ENCODE data around the gene CTNNA2. TPM values are rescaled to one million over a fixed set of nuclear protein-coding genes. Genes with fewer than 3 reads are reported as not detected.
A peak's percentile ranks its signal among the peaks of the same experiment; 100 is the strongest.

Gene CTNNA2
- total RNA-seq, 6 donors from 2014 or later, result not detected

GRCh38 chr2:80329491-80329890, 816.6 kb downstream of the CTNNA2 start:
- H3K4me1 ChIP-seq, result no peaks in the 10 kb centered on the region
- 75 to 89% methylated on average over 5 of the region's 5 CpGs for WGBS, 2 donors
- no peaks in the 10 kb centered on the region for H3K9me3 ChIP-seq
- no peaks in the 10 kb centered on the region for H3K36me3 ChIP-seq
- ATAC-seq (ENCODE audit: low FRiP score in 2 of 2), result no peak
- no peak overlapping the region for H3K4me3 ChIP-seq
- DNase-seq, result no peak
- TF ChIP-seq CTCF (IDR thresholded peaks at IDR 0.05) (no peak), POLR2AphosphoS5 (IDR thresholded peaks at IDR 0.05) (no peak), POLR2A (IDR thresholded peaks at IDR 0.05) (no peak), EP300 (IDR thresholded peaks at IDR 0.05) (no peak)
- H3K27me3 ChIP-seq, result no peaks in the 10 kb centered on the region
- H3K27ac ChIP-seq, result no peak overlapping the region

- ATAC-seq (ENCODE audit: low FRiP score in 2 of 2) (no peak), DNase-seq (no peak)
- no peaks in the 10 kb centered on the region for H3K36me3 ChIP-seq
- no peak overlapping the region for H3K4me3 ChIP-seq
- H3K27me3 ChIP-seq, result no peaks in the 10 kb centered on the region
- no peaks in the 10 kb centered on the region for H3K9me3 ChIP-seq
- no peaks in the 10 kb centered on the region for H3K4me1 ChIP-seq
- H3K27ac ChIP-seq, result no peak overlapping the region
- 77 to 85% methylated on average over 14 of the region's 14 CpGs for WGBS, 2 donors
- no peak for TF ChIP-seq EP300 (IDR thresholded peaks at IDR 0.05)
- no peak for TF ChIP-seq POLR2A (IDR thresholded peaks at IDR 0.05)
- no peak for TF ChIP-seq POLR2AphosphoS5 (IDR thresholded peaks at IDR 0.05)
- TF ChIP-seq CTCF (IDR thresholded peaks at IDR 0.05), result no peak
These were observed 817.9 kb downstream of the CTNNA2 start for GRCh38 chr2:80330527-80331450.

- Histone ChIP-seq H3K27me3 (no peaks in the 10 kb centered on the region), H3K27ac (no peak overlapping the region), H3K9me3 (no peaks in the 10 kb centered on the region), H3K4me1 (no peaks in the 10 kb centered on the region), H3K36me3 (no peaks in the 10 kb centered on the region), H3K4me3 (no peak overlapping the region)
- DNase-seq (peak in 1 of 2 donors; percentile 9), ATAC-seq (ENCODE audit: low FRiP score in 2 of 2) (no peak)
- 82 to 93% methylated on average over 2 to 5 of the region's 5 CpGs for WGBS, 2 donors
- no peak for TF ChIP-seq EP300 (IDR thresholded peaks at IDR 0.05)
- no peak for TF ChIP-seq POLR2AphosphoS5 (IDR thresholded peaks at IDR 0.05)
- TF ChIP-seq CTCF (IDR thresholded peaks at IDR 0.05), result no peak
- no peak for TF ChIP-seq POLR2A (IDR thresholded peaks at IDR 0.05)
These were observed 821.0 kb downstream of the CTNNA2 start for GRCh38 chr2:80333886-80334285.

GRCh38 chr2:80335411-80335810, 822.6 kb downstream of the CTNNA2 start:
- no peaks in the 10 kb centered on the region for H3K36me3 ChIP-seq
- H3K9me3 ChIP-seq, result no peaks in the 10 kb centered on the region
- no peaks in the 10 kb centered on the region for H3K27me3 ChIP-seq
- 79 to 90% methylated on average over 1 of the region's 1 CpG for WGBS, 2 donors
- ATAC-seq (ENCODE audit: low FRiP score in 2 of 2) (no peak), DNase-seq (no peak)
- no peak overlapping the region for H3K27ac ChIP-seq
- H3K4me3 ChIP-seq, result no peak overlapping the region
- no peak for TF ChIP-seq EP300 (IDR thresholded peaks at IDR 0.05)
- no peak for TF ChIP-seq POLR2AphosphoS5 (IDR thresholded peaks at IDR 0.05)
- TF ChIP-seq CTCF (IDR thresholded peaks at IDR 0.05), result no peak
- TF ChIP-seq POLR2A (IDR thresholded peaks at IDR 0.05), result no peak
- no peaks in the 10 kb centered on the region for H3K4me1 ChIP-seq

GRCh38 chr2:80338794-80339193, 825.9 kb downstream of the CTNNA2 start:
- H3K4me3 ChIP-seq, result no peak overlapping the region
- H3K27me3 ChIP-seq, result no peaks in the 10 kb centered on the region
- DNase-seq, result no peak
- H3K4me1 ChIP-seq, result no peaks in the 10 kb centered on the region
- no peak for ATAC-seq (ENCODE audit: low FRiP score in 2 of 2)
- 66 to 71% methylated on average over 2 of the region's 2 CpGs for WGBS, 2 donors
- H3K9me3 ChIP-seq, result no peaks in the 10 kb centered on the region
- H3K36me3 ChIP-seq, result no peaks in the 10 kb centered on the region
- no peak overlapping the region for H3K27ac ChIP-seq
- TF ChIP-seq EP300 (IDR thresholded peaks at IDR 0.05), result no peak
- no peak for TF ChIP-seq POLR2A (IDR thresholded peaks at IDR 0.05)
- no peak for TF ChIP-seq CTCF (IDR thresholded peaks at IDR 0.05)
- no peak for TF ChIP-seq POLR2AphosphoS5 (IDR thresholded peaks at IDR 0.05)
